ENCODE results near the gene CCDC90B.
"Not testable (repeated sequence)": the region's sequence is repeated elsewhere in the genome, so short reads cannot be mapped to it uniquely, and the experiment has no call there.

Gene CCDC90B

GRCh38 chr11:83312430-83312829, 26.3 kb upstream of the CCDC90B start:
- H3K27me3 ChIP-seq (ENCODE audit: control insufficient read depth in 5 of 5, insufficient read depth in 4 of 5, low read length in 5 of 5) = no peaks in the 10 kb centered on the region

GRCh38 chr11:83311701-83312100, 25.5 kb upstream of the CCDC90B start:
- H3K9ac ChIP-seq (ENCODE audit: low read length in 5 of 5) = no peak overlapping the region
- H3K4me3 ChIP-seq (ENCODE audit: low read depth in 1 of 5, low read length in 5 of 5) = no peak overlapping the region
- H3K27me3 ChIP-seq (ENCODE audit: control insufficient read depth in 5 of 5, insufficient read depth in 4 of 5, low read length in 5 of 5) = no peaks in the 10 kb centered on the region
- H3K4me1 ChIP-seq (ENCODE audit: control insufficient read depth in 5 of 5, insufficient read depth in 5 of 5, low read length in 5 of 5) = no peaks in the 10 kb centered on the region
- no peaks in the 10 kb centered on the region for H3K36me3 ChIP-seq (ENCODE audit: control insufficient read depth in 5 of 5, insufficient read depth in 5 of 5, low read length in 5 of 5)
- H3K9me3 ChIP-seq (ENCODE audit: control insufficient read depth in 5 of 5, low read length in 5 of 5) = no peaks in the 10 kb centered on the region
- H3K27ac ChIP-seq (ENCODE audit: low read depth, low read length) = no peak overlapping the region

More at GRCh38 chr11:83312430-83312829, 26.3 kb upstream of the CCDC90B start:
- Histone ChIP-seq H3K4me1 (ENCODE audit: control insufficient read depth in 5 of 5, insufficient read depth in 5 of 5, low read length in 5 of 5) (no peaks in the 10 kb centered on the region), H3K9me3 (ENCODE audit: control insufficient read depth in 5 of 5, low read length in 5 of 5) (no peaks in the 10 kb centered on the region), H3K36me3 (ENCODE audit: control insufficient read depth in 5 of 5, insufficient read depth in 5 of 5, low read length in 5 of 5) (no peaks in the 10 kb centered on the region), H3K4me3 (ENCODE audit: low read depth in 1 of 5, low read length in 5 of 5) (no peak overlapping the region), H3K27ac (ENCODE audit: low read depth, low read length) (no peak overlapping the region), H3K9ac (ENCODE audit: low read length in 5 of 5) (no peak overlapping the region)

GRCh38 chr11:83310718-83311117, 24.6 kb upstream of the CCDC90B start:
- no peaks in the 10 kb centered on the region for H3K4me1 ChIP-seq (ENCODE audit: control insufficient read depth in 5 of 5, insufficient read depth in 5 of 5, low read length in 5 of 5)
- H3K9me3 ChIP-seq (ENCODE audit: control insufficient read depth in 5 of 5, low read length in 5 of 5) = no peaks in the 10 kb centered on the region
- no peak overlapping the region for H3K4me3 ChIP-seq (ENCODE audit: low read depth in 1 of 5, low read length in 5 of 5)
- no peaks in the 10 kb centered on the region for H3K36me3 ChIP-seq (ENCODE audit: control insufficient read depth in 5 of 5, insufficient read depth in 5 of 5, low read length in 5 of 5)
- H3K27me3 ChIP-seq (ENCODE audit: control insufficient read depth in 5 of 5, insufficient read depth in 4 of 5, low read length in 5 of 5) = no peaks in the 10 kb centered on the region
- no peak overlapping the region for H3K27ac ChIP-seq (ENCODE audit: low read depth, low read length)
- no peak overlapping the region for H3K9ac ChIP-seq (ENCODE audit: low read length in 5 of 5)

- not testable (repeated sequence) for H3K4me1 ChIP-seq (ENCODE audit: control insufficient read depth in 5 of 5, insufficient read depth in 5 of 5, low read length in 5 of 5); H3K4me3 ChIP-seq (ENCODE audit: low read depth in 1 of 5, low read length in 5 of 5); H3K36me3 ChIP-seq (ENCODE audit: control insufficient read depth in 5 of 5, insufficient read depth in 5 of 5, low read length in 5 of 5); H3K27me3 ChIP-seq (ENCODE audit: control insufficient read depth in 5 of 5, insufficient read depth in 4 of 5, low read length in 5 of 5); H3K9ac ChIP-seq (ENCODE audit: low read length in 5 of 5); H3K27ac ChIP-seq (ENCODE audit: low read depth, low read length); H3K9me3 ChIP-seq (ENCODE audit: control insufficient read depth in 5 of 5, low read length in 5 of 5)
Measured at GRCh38 chr11:83308536-83308935, 22.4 kb upstream of the CCDC90B start.

- Histone ChIP-seq H3K4me1 (ENCODE audit: control insufficient read depth in 5 of 5, insufficient read depth in 5 of 5, low read length in 5 of 5) (no peaks in the 10 kb centered on the region), H3K27me3 (ENCODE audit: control insufficient read depth in 5 of 5, insufficient read depth in 4 of 5, low read length in 5 of 5) (no peaks in the 10 kb centered on the region), H3K27ac (ENCODE audit: low read depth, low read length) (no peak overlapping the region), H3K9ac (ENCODE audit: low read length in 5 of 5) (no peak overlapping the region), H3K36me3 (ENCODE audit: control insufficient read depth in 5 of 5, insufficient read depth in 5 of 5, low read length in 5 of 5) (no peaks in the 10 kb centered on the region), H3K9me3 (ENCODE audit: control insufficient read depth in 5 of 5, low read length in 5 of 5) (no peaks in the 10 kb centered on the region), H3K4me3 (ENCODE audit: low read depth in 1 of 5, low read length in 5 of 5) (no peak overlapping the region)
Measured at GRCh38 chr11:83306200-83307080, 20.3 kb upstream of the CCDC90B start.

- H3K27me3 ChIP-seq (ENCODE audit: control insufficient read depth in 5 of 5, insufficient read depth in 4 of 5, low read length in 5 of 5) = no peaks in the 10 kb centered on the region
- H3K4me3 ChIP-seq (ENCODE audit: low read depth in 1 of 5, low read length in 5 of 5) = no peak overlapping the region
- H3K4me1 ChIP-seq (ENCODE audit: control insufficient read depth in 5 of 5, insufficient read depth in 5 of 5, low read length in 5 of 5) = peaks cover 0 to 9% (median 0%) of the 10 kb centered on the region in 5 donors
- H3K9me3 ChIP-seq (ENCODE audit: control insufficient read depth in 5 of 5, low read length in 5 of 5) = no peaks in the 10 kb centered on the region
- H3K9ac ChIP-seq (ENCODE audit: low read length in 5 of 5) = no peak overlapping the region
- H3K27ac ChIP-seq (ENCODE audit: low read depth, low read length) = no peak overlapping the region
- H3K36me3 ChIP-seq (ENCODE audit: control insufficient read depth in 5 of 5, insufficient read depth in 5 of 5, low read length in 5 of 5) = no peaks in the 10 kb centered on the region
Measured at GRCh38 chr11:83303316-83303715, 17.1 kb upstream of the CCDC90B start.

- no peak overlapping the region for H3K27ac ChIP-seq (ENCODE audit: low read depth, low read length)
Measured at GRCh38 chr11:83302151-83302550, 16.0 kb upstream of the CCDC90B start.

GRCh38 chr11:83299681-83300080, 13.5 kb upstream of the CCDC90B start:
- H3K4me1 ChIP-seq (ENCODE audit: control insufficient read depth in 5 of 5, insufficient read depth in 5 of 5, low read length in 5 of 5) = peaks cover 0 to 9% (median 0%) of the 10 kb centered on the region in 5 donors
- H3K9ac ChIP-seq (ENCODE audit: low read length in 5 of 5) = no peak overlapping the region
- no peaks in the 10 kb centered on the region for H3K27me3 ChIP-seq (ENCODE audit: control insufficient read depth in 5 of 5, insufficient read depth in 4 of 5, low read length in 5 of 5)
- no peaks in the 10 kb centered on the region for H3K36me3 ChIP-seq (ENCODE audit: control insufficient read depth in 5 of 5, insufficient read depth in 5 of 5, low read length in 5 of 5)
- H3K4me3 ChIP-seq (ENCODE audit: low read depth in 1 of 5, low read length in 5 of 5) = no peak overlapping the region
- H3K9me3 ChIP-seq (ENCODE audit: control insufficient read depth in 5 of 5, low read length in 5 of 5) = no peaks in the 10 kb centered on the region
- no peak overlapping the region for H3K27ac ChIP-seq (ENCODE audit: low read depth, low read length)

More at GRCh38 chr11:83302151-83302550, 16.0 kb upstream of the CCDC90B start:
- Histone ChIP-seq H3K36me3 (ENCODE audit: control insufficient read depth in 5 of 5, insufficient read depth in 5 of 5, low read length in 5 of 5) (no peaks in the 10 kb centered on the region), H3K27me3 (ENCODE audit: control insufficient read depth in 5 of 5, insufficient read depth in 4 of 5, low read length in 5 of 5) (no peaks in the 10 kb centered on the region), H3K4me1 (ENCODE audit: control insufficient read depth in 5 of 5, insufficient read depth in 5 of 5, low read length in 5 of 5) (peaks cover 0 to 9% (median 0%) of the 10 kb centered on the region in 5 donors), H3K9ac (ENCODE audit: low read length in 5 of 5) (no peak overlapping the region), H3K4me3 (ENCODE audit: low read depth in 1 of 5, low read length in 5 of 5) (no peak overlapping the region), H3K9me3 (ENCODE audit: control insufficient read depth in 5 of 5, low read length in 5 of 5) (no peaks in the 10 kb centered on the region)

GRCh38 chr11:83294208-83294607, 8.0 kb upstream of the CCDC90B start:
- Histone ChIP-seq H3K36me3 (ENCODE audit: control insufficient read depth in 5 of 5, insufficient read depth in 5 of 5, low read length in 5 of 5) (no peaks in the 10 kb centered on the region), H3K4me3 (ENCODE audit: low read depth in 1 of 5, low read length in 5 of 5) (no peak overlapping the region), H3K27ac (ENCODE audit: low read depth, low read length) (no peak overlapping the region), H3K4me1 (ENCODE audit: control insufficient read depth in 5 of 5, insufficient read depth in 5 of 5, low read length in 5 of 5) (peaks cover 0 to 4% (median 3%) of the 10 kb centered on the region in 5 donors), H3K9me3 (ENCODE audit: control insufficient read depth in 5 of 5, low read length in 5 of 5) (no peaks in the 10 kb centered on the region), H3K9ac (ENCODE audit: low read length in 5 of 5) (no peak overlapping the region), H3K27me3 (ENCODE audit: control insufficient read depth in 5 of 5, insufficient read depth in 4 of 5, low read length in 5 of 5) (no peaks in the 10 kb centered on the region)

- H3K27me3 ChIP-seq (ENCODE audit: control insufficient read depth in 5 of 5, insufficient read depth in 4 of 5, low read length in 5 of 5) = no peaks in the 10 kb centered on the region
- no peaks in the 10 kb centered on the region for H3K9me3 ChIP-seq (ENCODE audit: control insufficient read depth in 5 of 5, low read length in 5 of 5)
- peaks cover 0 to 4% (median 2%) of the 10 kb centered on the region in 5 donors for H3K4me1 ChIP-seq (ENCODE audit: control insufficient read depth in 5 of 5, insufficient read depth in 5 of 5, low read length in 5 of 5)
- H3K36me3 ChIP-seq (ENCODE audit: control insufficient read depth in 5 of 5, insufficient read depth in 5 of 5, low read length in 5 of 5) = no peaks in the 10 kb centered on the region
- H3K4me3 ChIP-seq (ENCODE audit: low read depth in 1 of 5, low read length in 5 of 5) = no peak overlapping the region
- no peak overlapping the region for H3K9ac ChIP-seq (ENCODE audit: low read length in 5 of 5)
- no peak overlapping the region for H3K27ac ChIP-seq (ENCODE audit: low read depth, low read length)
Measured at GRCh38 chr11:83293457-83293774, 7.2 kb upstream of the CCDC90B start.
